Measurements from ENCODE around the gene SLC24A1. TPM values are rescaled to one million over a fixed set of nuclear protein-coding genes. Genes with fewer than 3 reads are reported as not detected.

The SLC24A1 gene
- polyA plus RNA-seq, 1 donor (not counting 4 experiments of a cell fraction or from before 2014, with no cell fraction given) = 4.0 TPM

- Histone ChIP-seq H3K9ac (ENCODE audit: control insufficient read depth, extremely low read depth, insufficient read depth, low read length) (no peak overlapping the region), H3K79me2 (ENCODE audit: control insufficient read depth, insufficient read depth, low read length) (no peaks in the 10 kb centered on the region), H3K4me3 (ENCODE audit: control insufficient read depth in 2 of 3, extremely low read depth in 1 of 3, insufficient read depth in 2 of 3, low read depth in 1 of 3, low read length in 3 of 3) (no peak overlapping the region), H3K9me1 (ENCODE audit: control insufficient read depth, extremely low read depth, insufficient read depth, low read length) (no peaks in the 10 kb centered on the region), H3K27ac (ENCODE audit: control insufficient read depth, insufficient read depth, low read length) (no peak overlapping the region), H3K9me3 (ENCODE audit: control insufficient read depth, low read depth, low read length) (no peaks in the 10 kb centered on the region), H2AFZ (ENCODE audit: control insufficient read depth, low read length) (no peak overlapping the region), H3K4me2 (ENCODE audit: control insufficient read depth, extremely low read depth, insufficient read depth, low read depth, low read length) (no peak overlapping the region), H3K36me3 (ENCODE audit: control insufficient read depth in 2 of 2, extremely low read depth in 1 of 2, insufficient read depth in 2 of 2, low read length in 2 of 2) (peaks cover 26 to 28% of the 10 kb centered on the region in 2 experiments), H3K27me3 (ENCODE audit: control insufficient read depth, extremely low read depth, insufficient read depth, low read length) (no peaks in the 10 kb centered on the region), H3K4me1 (ENCODE audit: control insufficient read depth, extremely low read depth, insufficient read depth, low read length) (no peaks in the 10 kb centered on the region), H4K20me1 (ENCODE audit: control insufficient read depth, extremely low read depth, insufficient read depth, low read length) (no peaks in the 10 kb centered on the region)
- dilution Hi-C loops (cut with MboI; ENCODE audit: extremely low pct_ligation_motif_present, low sequenced_read_pairs) = no loop called here
- TF ChIP-seq CTCF (optimal IDR thresholded peaks at IDR 0.05 in 1 of 3, IDR thresholded peaks at IDR 0.05 in 1 of 3, conservative IDR thresholded peaks at IDR 0.05 in 1 of 3; ENCODE audit: extremely low read depth in 1 of 3, insufficient read depth in 2 of 3, low read length in 3 of 3) = peak in 1 of 3 experiments; percentile 37
- TF ChIP-seq EZH2 (IDR thresholded peaks at IDR 0.05; ENCODE audit: low read length) = no peak
- DNase-seq (ENCODE audit: low read depth, low spot score) = no peak
- FAIRE-seq = no peak
Observed at GRCh38 chr15:65595960-65596359, 25.8 kb upstream of the SLC24A1 start.

DNA sequence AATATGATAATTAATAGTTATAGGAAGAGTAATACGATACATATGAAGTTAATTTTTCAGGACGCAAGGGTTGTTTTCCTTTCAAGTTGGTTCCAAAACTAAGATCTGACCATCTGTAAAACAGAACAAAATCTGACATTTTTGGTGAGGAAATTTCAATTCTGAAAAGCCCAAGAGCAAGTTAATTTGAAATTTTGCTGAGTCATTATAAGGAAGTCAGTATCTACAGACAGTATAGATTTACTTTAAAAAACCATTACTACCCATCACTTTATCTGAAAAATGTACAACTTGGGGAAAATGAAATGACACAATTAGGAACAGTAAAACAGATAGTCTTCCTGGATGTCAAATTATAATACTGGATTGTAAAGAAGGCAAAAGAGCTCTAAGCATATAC is 23.3 kb upstream of the SLC24A1 start:
- FAIRE-seq = no peak
- Histone ChIP-seq H2AFZ (ENCODE audit: control insufficient read depth, low read length) (no peak overlapping the region), H4K20me1 (ENCODE audit: control insufficient read depth, extremely low read depth, insufficient read depth, low read length) (no peaks in the 10 kb centered on the region), H3K9me3 (ENCODE audit: control insufficient read depth, low read depth, low read length) (no peaks in the 10 kb centered on the region), H3K79me2 (ENCODE audit: control insufficient read depth, insufficient read depth, low read length) (no peaks in the 10 kb centered on the region), H3K36me3 (ENCODE audit: control insufficient read depth in 2 of 2, extremely low read depth in 1 of 2, insufficient read depth in 2 of 2, low read length in 2 of 2) (peaks cover 12 to 25% of the 10 kb centered on the region in 2 experiments), H3K27me3 (ENCODE audit: control insufficient read depth, extremely low read depth, insufficient read depth, low read length) (no peaks in the 10 kb centered on the region), H3K4me1 (ENCODE audit: control insufficient read depth, extremely low read depth, insufficient read depth, low read length) (peaks cover 14% of the 10 kb centered on the region), H3K9me1 (ENCODE audit: control insufficient read depth, extremely low read depth, insufficient read depth, low read length) (no peaks in the 10 kb centered on the region), H3K9ac (ENCODE audit: control insufficient read depth, extremely low read depth, insufficient read depth, low read length) (no peak overlapping the region), H3K4me3 (ENCODE audit: control insufficient read depth in 2 of 3, extremely low read depth in 1 of 3, insufficient read depth in 2 of 3, low read depth in 1 of 3, low read length in 3 of 3) (no peak overlapping the region), H3K27ac (ENCODE audit: control insufficient read depth, insufficient read depth, low read length) (no peak overlapping the region), H3K4me2 (ENCODE audit: control insufficient read depth, extremely low read depth, insufficient read depth, low read depth, low read length) (no peak overlapping the region)
- DNase-seq (ENCODE audit: low read depth, low spot score) = no peak
- dilution Hi-C loops (cut with MboI; ENCODE audit: extremely low pct_ligation_motif_present, low sequenced_read_pairs) = no loop called here
- no peak for TF ChIP-seq EZH2 (IDR thresholded peaks at IDR 0.05; ENCODE audit: low read length)
- no peak for TF ChIP-seq CTCF (optimal IDR thresholded peaks at IDR 0.05 in 1 of 3, IDR thresholded peaks at IDR 0.05 in 1 of 3, conservative IDR thresholded peaks at IDR 0.05 in 1 of 3; ENCODE audit: extremely low read depth in 1 of 3, insufficient read depth in 2 of 3, low read length in 3 of 3)

Measured in keratinocyte (primary cell).